HG02759 (cell line): ENCODE results near the gene SYT1.
"Not testable (repeated sequence)": the region's sequence is repeated elsewhere in the genome, so short reads cannot be mapped to it uniquely, and the experiment has no call there.

ENCODE experiments used
- ATAC-seq: cut with Tn5 transposase; IDR thresholded peaks from one replicate; pipeline ENCODE4 v1.9.1; 2021; ENCODE audit warnings: mild to moderate bottlenecking, moderate library complexity; ENCODE audit not compliant: unreplicated experiment

Gene SYT1

GRCh38 chr12:79200176-79200575 is 335.6 kb downstream of the SYT1 start:
- ATAC-seq: no peak

- ATAC-seq: no peak
These were observed 338.6 kb downstream of the SYT1 start for GRCh38 chr12:79203058-79203647.

- no peak for ATAC-seq
These were observed 342.3 kb downstream of the SYT1 start for GRCh38 chr12:79206871-79207270.

GRCh38 chr12:79210403-79210802 is 345.8 kb downstream of the SYT1 start:
- not testable (repeated sequence) for ATAC-seq

GRCh38 chr12:79217306-79217705 is 352.7 kb downstream of the SYT1 start:
- no peak for ATAC-seq

GRCh38 chr12:79223210-79223609 is 358.6 kb downstream of the SYT1 start:
- no peak for ATAC-seq

- no peak for ATAC-seq
These were observed 359.2 kb downstream of the SYT1 start for GRCh38 chr12:79223761-79224160.

- ATAC-seq: no peak
These were observed 362.5 kb downstream of the SYT1 start for GRCh38 chr12:79227091-79227490.

- no peak for ATAC-seq
These were observed 363.1 kb downstream of the SYT1 start for GRCh38 chr12:79227646-79228045.

- ATAC-seq: peak; percentile 63
These were observed 368.8 kb downstream of the SYT1 start for GRCh38 chr12:79233341-79233781.

GRCh38 chr12:79236920-79237319 is 372.3 kb downstream of the SYT1 start:
- ATAC-seq: no peak

GRCh38 chr12:79238246-79238645 is 373.7 kb downstream of the SYT1 start:
- ATAC-seq: no peak

- ATAC-seq: no peak
These were observed 382.9 kb downstream of the SYT1 start for GRCh38 chr12:79247494-79247893.

- ATAC-seq: no peak
These were observed 385.6 kb downstream of the SYT1 start for GRCh38 chr12:79250186-79250585.

- no peak for ATAC-seq
These were observed 386.6 kb downstream of the SYT1 start for GRCh38 chr12:79250960-79251755.

GRCh38 chr12:79252358-79253075 is 387.9 kb downstream of the SYT1 start:
- ATAC-seq: no peak

GRCh38 chr12:79255288-79255687 is 390.7 kb downstream of the SYT1 start:
- no peak for ATAC-seq

GRCh38 chr12:79260923-79261322 is 396.3 kb downstream of the SYT1 start:
- no peak for ATAC-seq

- no peak for ATAC-seq
These were observed 398.4 kb downstream of the SYT1 start for GRCh38 chr12:79262938-79263337.

- ATAC-seq: no peak
These were observed 402.0 kb downstream of the SYT1 start for GRCh38 chr12:79266343-79267144.

GRCh38 chr12:79267580-79267979 is 403.0 kb downstream of the SYT1 start:
- ATAC-seq: no peak
